ENCODE results near the gene FALEC. TPM values are rescaled to one million over a fixed set of nuclear protein-coding genes. Genes with fewer than 3 reads are reported as not detected.

Gene FALEC
- total RNA-seq, 1 donor from 2014 or later, result 0.44 TPM

- H3K27me3 ChIP-seq (ENCODE audit: low read depth), result no peaks in the 10 kb centered on the region
- H3K9me3 ChIP-seq (replicated peaks), result no peaks in the 10 kb centered on the region
- H3K4me3 ChIP-seq, result no peak overlapping the region
- intact Hi-C loops (cut with micrococcal nuclease), result no loop called here
- no peak overlapping the region for H3K27ac ChIP-seq (replicated peaks)
- TF ChIP-seq CTCF (IDR thresholded peaks at IDR 0.05; ENCODE audit: borderline replicate concordance), result no peak
- H3K4me1 ChIP-seq, result peaks cover 6% of the 10 kb centered on the region
- no peak for DNase-seq
- H3K36me3 ChIP-seq, result peaks cover 91% of the 10 kb centered on the region
Observed at GRCh38 chr1:150493175-150493574, 22.4 kb upstream of the FALEC start.

- Histone ChIP-seq H3K9me3 (replicated peaks) (no peaks in the 10 kb centered on the region), H3K27ac (replicated peaks) (no peak overlapping the region), H3K4me1 (no peaks in the 10 kb centered on the region), H3K27me3 (ENCODE audit: low read depth) (no peaks in the 10 kb centered on the region), H3K36me3 (peaks cover 82% of the 10 kb centered on the region), H3K4me3 (no peak overlapping the region)
- no peak for TF ChIP-seq CTCF (IDR thresholded peaks at IDR 0.05; ENCODE audit: borderline replicate concordance)
- DNase-seq, result no peak
- intact Hi-C loops (cut with micrococcal nuclease), result no loop called here
Observed at GRCh38 chr1:150498342-150498741, 17.2 kb upstream of the FALEC start.

- TF ChIP-seq CTCF (IDR thresholded peaks at IDR 0.05; ENCODE audit: borderline replicate concordance), result no peak
Observed at GRCh38 chr1:150505431-150505830, 10.1 kb upstream of the FALEC start.

GRCh38 chr1:150507912-150508864 is 7.4 kb upstream of the FALEC start, which contains the start of gene ECM1:
TSS of gene ECM1 (plus strand) at chr1:150508109. CDS start at chr1:150508210, 101 bp downstream.
- intact Hi-C loops (cut with micrococcal nuclease), result no loop called here
- H3K27ac ChIP-seq (replicated peaks), result peak within 1 kb of the TSS; percentile 86
- DNase-seq, result peak; percentile 61
- H3K36me3 ChIP-seq, result peaks cover 44% of the 10 kb centered on the region
- H3K4me1 ChIP-seq, result peaks cover 27% of the 10 kb centered on the region
- H3K4me3 ChIP-seq, result peak within 1 kb of the TSS; percentile 59
- H3K27me3 ChIP-seq (ENCODE audit: low read depth), result no peaks in the 10 kb centered on the region
- H3K9me3 ChIP-seq (replicated peaks), result no peaks in the 10 kb centered on the region
- TF ChIP-seq CTCF (IDR thresholded peaks at IDR 0.05; ENCODE audit: borderline replicate concordance), result no peak

More at GRCh38 chr1:150505431-150505830, 10.1 kb upstream of the FALEC start:
- no peak for DNase-seq
- peaks cover 27% of the 10 kb centered on the region for H3K4me1 ChIP-seq
- no peaks in the 10 kb centered on the region for H3K27me3 ChIP-seq (ENCODE audit: low read depth)
- no peaks in the 10 kb centered on the region for H3K9me3 ChIP-seq (replicated peaks)
- H3K4me3 ChIP-seq, result no peak overlapping the region
- intact Hi-C loops (cut with micrococcal nuclease), result no loop called here
- no peak overlapping the region for H3K27ac ChIP-seq (replicated peaks)
- H3K36me3 ChIP-seq, result peaks cover 47% of the 10 kb centered on the region

GRCh38 chr1:150508982-150509381 is 6.6 kb upstream of the FALEC start:
- DNase-seq, result no peak
- no peaks in the 10 kb centered on the region for H3K27me3 ChIP-seq (ENCODE audit: low read depth)
- peaks cover 44% of the 10 kb centered on the region for H3K36me3 ChIP-seq
- H3K9me3 ChIP-seq (replicated peaks), result no peaks in the 10 kb centered on the region
- H3K4me1 ChIP-seq, result peaks cover 27% of the 10 kb centered on the region
- no peak for TF ChIP-seq CTCF (IDR thresholded peaks at IDR 0.05; ENCODE audit: borderline replicate concordance)
- peak overlapping the region; percentile 59 for H3K4me3 ChIP-seq
- intact Hi-C loops (cut with micrococcal nuclease), result no loop called here
- peak overlapping the region; percentile 86 for H3K27ac ChIP-seq (replicated peaks)
